GM19455 (cell line): ENCODE measurements around the gene ELANE.
A peak's percentile ranks its signal among the peaks of the same experiment; 100 is the strongest.

ENCODE experiments used
- ATAC-seq: cut with Tn5 transposase; IDR thresholded peaks from one replicate; pipeline ENCODE4 v1.9.1; 2021; ENCODE audit not compliant: unreplicated experiment

The ELANE gene

GRCh38 chr19:861756-862580 is 9.9 kb downstream of the ELANE start:
- ATAC-seq: no peak

- no peak for ATAC-seq
Measured at GRCh38 chr19:862581-863314, 10.6 kb downstream of the ELANE start.

GRCh38 chr19:863315-863620 is 11.2 kb downstream of the ELANE start:
- ATAC-seq: no peak

- ATAC-seq: no peak
Measured at GRCh38 chr19:866769-867300, 14.7 kb downstream of the ELANE start.

- ATAC-seq: no peak
Measured at GRCh38 chr19:867301-867793, 15.2 kb downstream of the ELANE start.

- ATAC-seq: no peak
Measured at GRCh38 chr19:867855-868457, 15.9 kb downstream of the ELANE start.

- ATAC-seq: no peak
Measured at GRCh38 chr19:868458-869244, 16.5 kb downstream of the ELANE start.

GRCh38 chr19:869245-870177 is 17.4 kb downstream of the ELANE start:
- no peak for ATAC-seq

GRCh38 chr19:870314-870713 is 18.2 kb downstream of the ELANE start:
- no peak for ATAC-seq

GRCh38 chr19:870963-871401 is 18.9 kb downstream of the ELANE start:
- ATAC-seq: no peak

- ATAC-seq: no peak
Measured at GRCh38 chr19:871446-872265, 19.6 kb downstream of the ELANE start.

- peak; percentile 41 for ATAC-seq
Measured at GRCh38 chr19:872266-872951, 20.3 kb downstream of the ELANE start.

- no peak for ATAC-seq
Measured at GRCh38 chr19:873084-873483, 21.0 kb downstream of the ELANE start.

- no peak for ATAC-seq
Measured at GRCh38 chr19:873561-874041, 21.5 kb downstream of the ELANE start.

GRCh38 chr19:875265-875879 is 23.3 kb downstream of the ELANE start:
- ATAC-seq: no peak

GRCh38 chr19:876089-876488 is 24.0 kb downstream of the ELANE start:
- ATAC-seq: no peak

- ATAC-seq: no peak
Measured at GRCh38 chr19:876780-877314, 24.7 kb downstream of the ELANE start.
